HEK293 (cell line): ENCODE data around the gene LRRC23.

Source experiments
- CTCF ChIA-PET: fragments of 350-600 bp; formaldehyde crosslinking; extraction: SDS; loops from one replicate; lab custom pipeline; 2021; ENCODE audit warnings: antibody characterized with exemption; lab: Yijun Ruan, JAX
- POLR2A ChIA-PET: fragments of 300-600 bp; formaldehyde crosslinking; extraction: SDS; loops from one replicate; lab custom pipeline; 2020; ENCODE audit warnings: antibody characterized with exemption, inconsistent platforms; lab: Yijun Ruan, JAX
- H3K27ac ChIP-seq: fragments of 200-500 bp; sonication (Bioruptor generic); 2 replicates; pipeline ENCODE4 v1.5.1; 2014; ENCODE audit warnings: low read depth, low read length, control low read depth, inconsistent platforms; ENCODE audit errors: extremely low read depth
- H3K36me3 ChIP-seq, 2 experiments: fragments of 200-500 bp in 1 of 2; sonication (Bioruptor generic) in 1 of 2; 1 replicate in 1 of 2; 2 replicates in 1 of 2; pipeline ENCODE4 v1.5.1; 2014 to 2017; ENCODE audit warnings: inconsistent platforms in 2 of 2, low read length in 2 of 2; ENCODE audit not compliant: control insufficient read depth in 2 of 2, insufficient read depth in 1 of 2
- H3K4me1 ChIP-seq: fragments of 200-500 bp; sonication (Bioruptor generic); 2 replicates; pipeline ENCODE4 v1.5.1; 2014; ENCODE audit warnings: mild to moderate bottlenecking, low read length, inconsistent platforms; ENCODE audit not compliant: control insufficient read depth, insufficient read depth
- H3K4me3 ChIP-seq: 2 replicates; pipeline ENCODE4 v1.5.1; 2011; ENCODE audit warnings: low read depth, mild to moderate bottlenecking, control low read depth, low read length, moderate library complexity
- H3K9me3 ChIP-seq: fragments of 200-500 bp; sonication (Bioruptor generic); 2 replicates; pipeline ENCODE4 v1.5.1; 2014; ENCODE audit warnings: low read depth, low read length, inconsistent platforms; ENCODE audit not compliant: control insufficient read depth, insufficient read depth
- GFI1B ChIP-seq: fragments of 450-650 bp; formaldehyde crosslinking; IDR thresholded peaks from 2 replicates; pipeline ENCODE4 v1.5.1; 2016; ENCODE audit warnings: missing biosample characterization, missing genetic modification characterization
- KLF7 ChIP-seq: fragments of 450-650 bp; formaldehyde crosslinking; IDR thresholded peaks from 2 replicates; pipeline ENCODE4 v1.5.1; 2016; ENCODE audit warnings: missing biosample characterization, missing genetic modification characterization, borderline replicate concordance
- MZF1 ChIP-seq: fragments of 450-650 bp; formaldehyde crosslinking; IDR thresholded peaks from 2 replicates; pipeline ENCODE4 v1.5.1; 2017; ENCODE audit warnings: missing biosample characterization, missing genetic modification characterization, borderline replicate concordance
- PRDM1 ChIP-seq: fragments of 450-650 bp; formaldehyde crosslinking; IDR thresholded peaks from 2 replicates; pipeline ENCODE4; 2016; ENCODE audit warnings: missing biosample characterization, missing genetic modification characterization
- PRDM4 ChIP-seq: fragments of 450-650 bp; formaldehyde crosslinking; IDR thresholded peaks from 2 replicates; pipeline ENCODE4 v1.5.1; 2017; ENCODE audit warnings: missing biosample characterization, missing genetic modification characterization
- PRDM6 ChIP-seq: fragments of 450-650 bp; formaldehyde crosslinking; IDR thresholded peaks from 2 replicates; pipeline ENCODE4 v1.5.1; 2017; ENCODE audit warnings: missing biosample characterization, missing genetic modification characterization
- REPIN1 ChIP-seq: fragments of 450-650 bp; formaldehyde crosslinking; IDR thresholded peaks from 2 replicates; pipeline ENCODE4 v1.5.1; 2017; ENCODE audit warnings: missing biosample characterization, missing genetic modification characterization, low read depth
- SP7 ChIP-seq: fragments of 450-650 bp; formaldehyde crosslinking; IDR thresholded peaks from 2 replicates; pipeline ENCODE4 v1.5.1; 2016; ENCODE audit warnings: missing biosample characterization, missing genetic modification characterization
- WT1 ChIP-seq: fragments of 450-650 bp; formaldehyde crosslinking; IDR thresholded peaks from 2 replicates; pipeline ENCODE4 v1.5.1; 2016; ENCODE audit warnings: missing biosample characterization, missing genetic modification characterization
- ZBTB17 ChIP-seq: fragments of 450-650 bp; formaldehyde crosslinking; IDR thresholded peaks from 2 replicates; pipeline ENCODE4 v1.5.1; 2016; ENCODE audit warnings: missing biosample characterization, missing genetic modification characterization
- ZBTB20 ChIP-seq: fragments of 450-650 bp; formaldehyde crosslinking; IDR thresholded peaks from 2 replicates; pipeline ENCODE4 v1.5.1; 2016; ENCODE audit warnings: missing biosample characterization, missing genetic modification characterization
- ZBTB6 ChIP-seq: fragments of 450-650 bp; formaldehyde crosslinking; IDR thresholded peaks from 2 replicates; pipeline ENCODE4 v1.5.1; 2017; ENCODE audit warnings: missing biosample characterization, missing genetic modification characterization
- ZFP41 ChIP-seq: fragments of 450-650 bp; formaldehyde crosslinking; IDR thresholded peaks from 2 replicates; pipeline ENCODE4 v1.5.1; 2016; ENCODE audit warnings: missing biosample characterization, missing genetic modification characterization, borderline replicate concordance
- ZNF146 ChIP-seq: fragments of 450-650 bp; formaldehyde crosslinking; IDR thresholded peaks from 2 replicates; pipeline ENCODE4 v1.5.1; 2016; ENCODE audit warnings: missing biosample characterization, missing genetic modification characterization
- ZNF169 ChIP-seq: fragments of 450-650 bp; formaldehyde crosslinking; IDR thresholded peaks from 2 replicates; pipeline ENCODE4 v1.5.1; 2016; ENCODE audit warnings: missing biosample characterization, missing genetic modification characterization
- ZNF274 ChIP-seq, 2 experiments: fragments of 200-500 bp in 1 of 2; fragments of 450-650 bp in 1 of 2; sonication (Bioruptor generic) in 1 of 2; formaldehyde crosslinking in 1 of 2; IDR thresholded peaks; 2 replicates each; pipeline versions ENCODE4 v1.5.1 to v1.6.1; 2014 to 2016; ENCODE audit warnings: borderline replicate concordance in 1 of 2, inconsistent platforms in 1 of 2, low read length in 1 of 2, missing biosample characterization in 1 of 2, missing genetic modification characterization in 1 of 2
- ZNF311 ChIP-seq: fragments of 450-650 bp; formaldehyde crosslinking; IDR thresholded peaks from 2 replicates; pipeline ENCODE4 v1.5.1; 2017; ENCODE audit warnings: missing biosample characterization, missing genetic modification characterization, borderline replicate concordance
- ZNF521 ChIP-seq: fragments of 450-650 bp; formaldehyde crosslinking; IDR thresholded peaks from 2 replicates; pipeline ENCODE4 v1.5.1; 2017; ENCODE audit warnings: missing biosample characterization, mild to moderate bottlenecking, missing genetic modification characterization
- ZNF529 ChIP-seq: fragments of 450-650 bp; formaldehyde crosslinking; IDR thresholded peaks from 2 replicates; pipeline ENCODE4 v1.5.1; 2017; ENCODE audit warnings: missing genetic modification characterization, missing biosample characterization; ENCODE audit not compliant: insufficient replicate concordance
- ZNF610 ChIP-seq: fragments of 450-650 bp; formaldehyde crosslinking; IDR thresholded peaks from 2 replicates; pipeline ENCODE4 v1.5.1; 2016; ENCODE audit warnings: missing biosample characterization, missing genetic modification characterization, borderline replicate concordance
- ZNF629 ChIP-seq: fragments of 450-650 bp; formaldehyde crosslinking; IDR thresholded peaks from 2 replicates; pipeline ENCODE4 v1.5.1; 2017; ENCODE audit warnings: missing biosample characterization, missing genetic modification characterization
- ZNF707 ChIP-seq: fragments of 450-650 bp; formaldehyde crosslinking; IDR thresholded peaks from 2 replicates; pipeline ENCODE4 v1.5.1; 2016; ENCODE audit warnings: missing biosample characterization, missing genetic modification characterization
- ZNF747 ChIP-seq: fragments of 450-650 bp; formaldehyde crosslinking; IDR thresholded peaks from 2 replicates; pipeline ENCODE4 v1.5.1; 2016; ENCODE audit warnings: missing biosample characterization, missing genetic modification characterization
- ZNF843 ChIP-seq: fragments of 450-650 bp; formaldehyde crosslinking; IDR thresholded peaks from 2 replicates; pipeline ENCODE4 v1.5.1; 2016; ENCODE audit warnings: missing biosample characterization, missing genetic modification characterization
- TF ChIP-seq, protein P1 (sequence below): fragments of 450-650 bp; formaldehyde crosslinking; IDR thresholded peaks from 2 replicates; pipeline ENCODE4 v1.5.1; 2016; ENCODE audit warnings: missing biosample characterization, missing genetic modification characterization
- TF ChIP-seq, protein P2 (sequence below): fragments of 450-650 bp; formaldehyde crosslinking; IDR thresholded peaks from 2 replicates; pipeline ENCODE4 v1.5.1; 2016; ENCODE audit warnings: missing biosample characterization, missing genetic modification characterization

The LRRC23 gene

GRCh38 chr12:6943389-6943721 lies 38.7 kb downstream of the LRRC23 start:
- peak overlapping the region; percentile 61 for H3K4me3 ChIP-seq
- H3K9me3 ChIP-seq, result no peaks in the 10 kb centered on the region
- ChIA-PET CTCF (interaction anchor here (0.8 to 6.8 kb wide), 18 partner anchors 10 to 323 kb away, joined by 3 to 138 read pairs (median 6); partner anchors contain the start of genes C1R, C1RL and SPSB2), POLR2A (interaction anchor here (0.7 to 4.9 kb wide), 33 partner anchors 9 to 409 kb away, joined by 3 to 99 read pairs (median 5); partner anchors contain the start of genes C1RL, CDCA3, COPS7A and ENO2)
- H3K36me3 ChIP-seq, result peaks cover 10 to 42% of the 10 kb centered on the region in 2 experiments; a peak in 2 of 3 replicates
- TF ChIP-seq ZNF529 (tag by site-specific recombination) (no peak), ZBTB6 (tag by site-specific recombination) (peak; percentile 88), PRDM1 (tag by site-specific recombination) (no peak), KLF7 (no peak), ZBTB20 (tag by site-specific recombination) (peak; percentile 97), REPIN1 (no peak), ZBTB17 (peak; percentile 74), ZNF707 (tag by site-specific recombination) (no peak)
- H3K27ac ChIP-seq, result peak overlapping the region; percentile 87
- H3K4me1 ChIP-seq, result peaks cover 14% of the 10 kb centered on the region

DNA sequence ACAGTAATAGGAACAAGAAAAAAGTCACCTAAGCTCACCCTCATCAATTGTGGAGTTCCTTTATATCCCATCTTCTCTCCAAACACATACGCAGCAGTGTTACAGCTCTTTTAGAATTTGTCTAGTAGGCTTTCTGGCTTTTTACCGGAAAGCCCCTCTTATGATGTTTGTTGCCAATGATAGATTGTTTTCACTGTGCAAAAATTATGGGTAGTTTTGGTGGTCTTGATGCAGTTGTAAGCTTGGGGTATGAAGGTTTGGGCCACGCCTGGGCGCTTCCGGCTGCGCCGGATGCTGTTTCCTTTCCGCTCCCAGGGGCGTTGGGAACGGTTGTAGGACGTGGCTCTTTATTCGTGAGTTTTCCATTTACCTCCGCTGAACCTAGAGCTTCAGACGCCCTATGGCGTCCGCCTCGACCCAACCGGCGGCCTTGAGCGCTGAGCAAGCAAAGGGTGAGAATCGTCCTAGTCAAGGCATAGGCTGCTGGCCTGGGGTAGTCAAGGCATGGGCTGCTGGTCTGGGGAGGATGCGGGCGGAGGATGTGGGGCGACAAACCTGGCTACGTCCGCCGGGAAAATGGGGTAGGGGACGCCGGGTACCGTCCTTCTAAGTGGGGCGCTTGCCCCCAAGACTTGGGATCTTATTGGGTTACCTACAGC lies 39.2 kb downstream of the LRRC23 start, which contains the start of the genes C12orf57 and RNU7-1:
C12orf57 (plus strand) TSS at position 301 of the 659 bp plus-strand sequence; CDS start at position 401, 100 bp downstream.
RNU7-1 (plus strand) TSS at position 95 of the 659 bp plus-strand sequence.
- POLR2A ChIA-PET, result interaction anchor here (0.6 to 4.9 kb wide), 39 partner anchors 9 to 410 kb away, joined by 3 to 99 read pairs (median 5); partner anchors contain the start of genes C1RL, CDCA3, COPS7A and ENO2
- peak; percentile 78 for TF ChIP-seq ZNF629 (tag by site-specific recombination)
- 0 out of 2 replicates have a peak, but pooled peaks have one; percentile 33 for TF ChIP-seq ZNF610 (tag by site-specific recombination)
- TF ChIP-seq, protein P1, sequence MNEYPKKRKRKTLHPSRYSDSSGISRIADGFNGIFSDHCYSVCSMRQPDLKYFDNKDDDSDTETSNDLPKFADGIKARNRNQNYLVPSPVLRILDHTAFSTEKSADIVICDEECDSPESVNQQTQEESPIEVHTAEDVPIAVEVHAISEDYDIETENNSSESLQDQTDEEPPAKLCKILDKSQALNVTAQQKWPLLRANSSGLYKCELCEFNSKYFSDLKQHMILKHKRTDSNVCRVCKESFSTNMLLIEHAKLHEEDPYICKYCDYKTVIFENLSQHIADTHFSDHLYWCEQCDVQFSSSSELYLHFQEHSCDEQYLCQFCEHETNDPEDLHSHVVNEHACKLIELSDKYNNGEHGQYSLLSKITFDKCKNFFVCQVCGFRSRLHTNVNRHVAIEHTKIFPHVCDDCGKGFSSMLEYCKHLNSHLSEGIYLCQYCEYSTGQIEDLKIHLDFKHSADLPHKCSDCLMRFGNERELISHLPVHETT (tag by site-specific recombination), result peak; percentile 39
- TF ChIP-seq PRDM4 (tag by site-specific recombination), result 0 out of 2 replicates have a peak, but pooled peaks have one; percentile 23
- TF ChIP-seq ZNF521, result no peak
- peak; percentile 10; the same call in 1 of the 2 replicates for TF ChIP-seq GFI1B
- TF ChIP-seq PRDM6, result 0 out of 2 replicates have a peak, but pooled peaks have one; percentile 44
- no peak for TF ChIP-seq ZNF169 (tag by site-specific recombination)
- TF ChIP-seq, protein P2, sequence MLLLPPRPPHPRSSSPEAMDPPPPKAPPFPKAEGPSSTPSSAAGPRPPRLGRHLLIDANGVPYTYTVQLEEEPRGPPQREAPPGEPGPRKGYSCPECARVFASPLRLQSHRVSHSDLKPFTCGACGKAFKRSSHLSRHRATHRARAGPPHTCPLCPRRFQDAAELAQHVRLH (tag by site-specific recombination), result peak; percentile 88
- peak; percentile 49; the same call in 1 of the 2 replicates for TF ChIP-seq MZF1 (tag by site-specific recombination)
- TF ChIP-seq ZNF843, result no peak
- TF ChIP-seq ZNF146 (tag by site-specific recombination), result no peak
- peak; percentile 70 for TF ChIP-seq SP7 (tag by site-specific recombination)
- TF ChIP-seq ZNF747, result no peak
- no peak for TF ChIP-seq WT1 (tag by site-specific recombination)
- TF ChIP-seq ZFP41 (tag by site-specific recombination), result no peak
- TF ChIP-seq ZNF311 (tag by site-specific recombination), result no peak
- TF ChIP-seq ZNF274 (IDR thresholded peaks at IDR 0.05; ENCODE audit: low read length), result no peak
- TF ChIP-seq ZNF274 (tag by site-specific recombination; IDR thresholded peaks at IDR 0.05; ENCODE audit: borderline replicate concordance), result no peak

More for the DNA sequence above, 39.2 kb downstream of the LRRC23 start, which contains the start of the genes C12orf57 and RNU7-1:
- H3K36me3 ChIP-seq, result peaks cover 10 to 37% of the 10 kb centered on the region in 2 experiments; a peak in 2 of 3 replicates
- H3K4me3 ChIP-seq, result peak within 1 kb of the TSS; percentile 61
- CTCF ChIA-PET, result interaction anchor here (0.6 to 6.8 kb wide), 24 partner anchors 8 to 324 kb away, joined by 3 to 138 read pairs (median 6); partner anchors contain the start of genes C1R, C1RL and SPSB2
- no peaks in the 10 kb centered on the region for H3K9me3 ChIP-seq
- peaks cover 14% of the 10 kb centered on the region for H3K4me1 ChIP-seq
- H3K27ac ChIP-seq, result peak within 1 kb of the TSS; percentile 87
